ENCODE measurements around the gene XIST.
"Not testable (repeated sequence)": the region's sequence is repeated elsewhere in the genome, so short reads cannot be mapped to it uniquely, and the experiment has no call there.

The XIST gene

GRCh38 chrX:73838123-73838522, 14.4 kb downstream of the XIST start:
- DNase-seq, result no peak

- DNase-seq, result no peak
Measured at GRCh38 chrX:73836956-73837477, 15.5 kb downstream of the XIST start.

GRCh38 chrX:73834219-73834618, 18.3 kb downstream of the XIST start:
- DNase-seq, result no peak

GRCh38 chrX:73832319-73832718, 20.2 kb downstream of the XIST start:
- no peak for DNase-seq

- no peak for DNase-seq
Measured at GRCh38 chrX:73831500-73831899, 21.0 kb downstream of the XIST start.

GRCh38 chrX:73830489-73831414, 21.8 kb downstream of the XIST start:
- no peak for DNase-seq

- DNase-seq, result no peak
Measured at GRCh38 chrX:73829890-73830466, 22.5 kb downstream of the XIST start.

GRCh38 chrX:73828080-73828720, 24.3 kb downstream of the XIST start:
- no peak for DNase-seq

- no peak for DNase-seq
Measured at GRCh38 chrX:73827406-73827805, 25.1 kb downstream of the XIST start.

- no peak for DNase-seq
Measured at GRCh38 chrX:73826996-73827395, 25.5 kb downstream of the XIST start.

- DNase-seq, result no peak
Measured at GRCh38 chrX:73825569-73825968, 26.9 kb downstream of the XIST start.

GRCh38 chrX:73823473-73824004, 29.0 kb downstream of the XIST start:
- DNase-seq, result no peak

- no peak for DNase-seq
Measured at GRCh38 chrX:73822775-73823174, 29.7 kb downstream of the XIST start.

GRCh38 chrX:73821921-73822559, 30.5 kb downstream of the XIST start:
- no peak for DNase-seq

- DNase-seq, result not testable (repeated sequence)
Measured at GRCh38 chrX:73819864-73820558, 32.5 kb downstream of the XIST start.

GRCh38 chrX:73818200-73819116, 34.1 kb downstream of the XIST start:
- no peak for DNase-seq

GRCh38 chrX:73817393-73818199, 34.9 kb downstream of the XIST start:
- DNase-seq, result no peak

GRCh38 chrX:73812256-73812655, 40.3 kb downstream of the XIST start:
- no peak for DNase-seq

- not testable (repeated sequence) for DNase-seq
Measured at GRCh38 chrX:73804109-73804508, 48.4 kb downstream of the XIST start.

GRCh38 chrX:73799888-73800287, 52.6 kb downstream of the XIST start:
- no peak for DNase-seq
